HFFc6 (cell line): ENCODE measurements around the gene P4HA2. TPM values are rescaled to one million over a fixed set of nuclear protein-coding genes. Genes with fewer than 3 reads are reported as not detected.

ENCODE experiments used
- DNase-seq: peaks from one replicate; pipeline ENCODE4 v3.0.0-alpha.2; 2018
- H3K27ac Mint-ChIP-seq: 2 replicates; pipeline ENCODE4 v1.8.0; 2020; ENCODE audit warnings: mild to moderate bottlenecking, mixed read lengths
- H3K27me3 Mint-ChIP-seq: 2 replicates; pipeline ENCODE4 v1.8.0; 2021; ENCODE audit warnings: mild to moderate bottlenecking, moderate library complexity, mixed read lengths; ENCODE audit not compliant: insufficient read depth
- H3K36me3 Mint-ChIP-seq: 2 replicates; pipeline ENCODE4 v1.8.0; 2021; ENCODE audit warnings: low read depth, mixed read lengths
- H3K4me1 Mint-ChIP-seq: 2 replicates; pipeline ENCODE4 v1.8.0; 2020; ENCODE audit warnings: low read depth, mixed read lengths
- H3K4me3 Mint-ChIP-seq: 2 replicates; pipeline ENCODE4 v1.8.0; 2020; ENCODE audit warnings: mild to moderate bottlenecking, moderate library complexity, mixed read lengths
- H3K9me3 Mint-ChIP-seq: 2 replicates; pipeline ENCODE4 v1.8.0; 2020; ENCODE audit warnings: mild to moderate bottlenecking, mixed read lengths
- total RNA-seq, 6 experiments: library from RNA; stranded (reverse); fragmentation: NEBNext Ultra II Directional; extraction: Animal tissue kit (Norgen Biotek cat#: 25700); gene quantifications; 2 replicates in 1 of 6; 3 replicates in 5 of 6; pipeline ENCODE4 v1.2.3, GENCODE V29; 2021
- TF ChIP-seq, protein P1 (sequence below): fragments of 200-600 bp; sonication (generic); IDR thresholded peaks from 2 replicates; pipeline ENCODE4 v1.5.0; 2021; ENCODE audit warnings: antibody characterized with exemption, mild to moderate bottlenecking

The P4HA2 gene
- total RNA-seq, 6 experiments from 2014 or later = 136 to 198 (median 142) TPM

DNA sequence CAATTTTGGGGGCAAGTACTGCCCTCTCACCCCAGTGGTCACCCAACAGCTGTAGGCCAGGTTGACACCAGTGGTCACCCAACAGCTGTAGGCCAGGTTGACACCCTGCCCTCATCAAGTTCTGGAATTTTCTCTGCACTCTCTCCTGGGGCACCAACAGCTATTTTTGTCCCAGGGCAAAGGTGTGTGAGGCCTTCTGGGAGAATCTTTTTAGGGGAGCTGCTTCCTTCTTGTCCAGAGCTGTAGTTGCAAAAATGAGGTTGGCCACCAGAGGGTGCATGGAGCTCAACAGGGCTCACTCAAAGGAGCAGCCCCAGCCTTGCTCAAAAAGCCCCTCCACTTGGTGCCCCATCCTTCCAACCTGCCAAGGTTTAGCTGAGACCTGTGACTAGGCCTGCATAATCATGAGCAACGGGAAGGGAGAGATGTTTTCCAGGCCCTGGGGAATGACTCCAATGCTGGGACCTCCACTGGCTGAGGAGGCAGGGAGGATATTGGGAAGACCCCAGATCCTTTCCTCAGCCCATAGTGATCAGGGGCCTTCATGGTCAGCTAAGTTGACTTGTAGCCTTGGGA lies 10.6 kb upstream of the P4HA2 start:
- peaks cover 15% of the 10 kb centered on the region; the same call in 1 of the 2 replicates for H3K4me1 Mint-ChIP-seq
- DNase-seq = peak; percentile 64
- no peak overlapping the region for H3K4me3 Mint-ChIP-seq
- peaks cover 1% of the 10 kb centered on the region; the same call in 1 of the 2 replicates for H3K27me3 Mint-ChIP-seq
- no peaks in the 10 kb centered on the region for H3K9me3 Mint-ChIP-seq
- H3K27ac Mint-ChIP-seq = no peak overlapping the region
- TF ChIP-seq, protein P1, sequence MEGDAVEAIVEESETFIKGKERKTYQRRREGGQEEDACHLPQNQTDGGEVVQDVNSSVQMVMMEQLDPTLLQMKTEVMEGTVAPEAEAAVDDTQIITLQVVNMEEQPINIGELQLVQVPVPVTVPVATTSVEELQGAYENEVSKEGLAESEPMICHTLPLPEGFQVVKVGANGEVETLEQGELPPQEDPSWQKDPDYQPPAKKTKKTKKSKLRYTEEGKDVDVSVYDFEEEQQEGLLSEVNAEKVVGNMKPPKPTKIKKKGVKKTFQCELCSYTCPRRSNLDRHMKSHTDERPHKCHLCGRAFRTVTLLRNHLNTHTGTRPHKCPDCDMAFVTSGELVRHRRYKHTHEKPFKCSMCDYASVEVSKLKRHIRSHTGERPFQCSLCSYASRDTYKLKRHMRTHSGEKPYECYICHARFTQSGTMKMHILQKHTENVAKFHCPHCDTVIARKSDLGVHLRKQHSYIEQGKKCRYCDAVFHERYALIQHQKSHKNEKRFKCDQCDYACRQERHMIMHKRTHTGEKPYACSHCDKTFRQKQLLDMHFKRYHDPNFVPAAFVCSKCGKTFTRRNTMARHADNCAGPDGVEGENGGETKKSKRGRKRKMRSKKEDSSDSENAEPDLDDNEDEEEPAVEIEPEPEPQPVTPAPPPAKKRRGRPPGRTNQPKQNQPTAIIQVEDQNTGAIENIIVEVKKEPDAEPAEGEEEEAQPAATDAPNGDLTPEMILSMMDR = peak; percentile 94
- no peaks in the 10 kb centered on the region for H3K36me3 Mint-ChIP-seq

DNA sequence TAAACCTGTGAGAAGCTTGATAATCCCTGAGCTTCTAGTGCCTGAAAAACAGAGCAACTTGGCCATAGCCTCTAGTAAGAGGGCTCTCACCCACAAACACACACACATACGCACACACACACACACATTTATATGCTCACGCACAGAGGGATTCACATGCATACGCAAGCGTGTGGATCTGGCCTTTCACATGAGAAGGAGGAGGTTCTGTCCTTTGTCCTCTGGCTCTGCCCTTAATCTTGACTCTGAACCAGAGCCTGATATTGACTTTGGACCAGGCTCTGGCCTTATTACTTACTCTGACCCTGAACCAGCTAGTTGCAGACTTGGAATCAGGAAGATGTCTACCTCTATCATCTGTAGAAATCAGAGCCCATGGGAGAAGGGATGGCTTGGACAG lies 10.0 kb upstream of the P4HA2 start:
- peaks cover 2% of the 10 kb centered on the region; the same call in 1 of the 2 replicates for H3K27me3 Mint-ChIP-seq
- TF ChIP-seq, protein P1 = no peak
- H3K27ac Mint-ChIP-seq = no peak overlapping the region

DNA sequence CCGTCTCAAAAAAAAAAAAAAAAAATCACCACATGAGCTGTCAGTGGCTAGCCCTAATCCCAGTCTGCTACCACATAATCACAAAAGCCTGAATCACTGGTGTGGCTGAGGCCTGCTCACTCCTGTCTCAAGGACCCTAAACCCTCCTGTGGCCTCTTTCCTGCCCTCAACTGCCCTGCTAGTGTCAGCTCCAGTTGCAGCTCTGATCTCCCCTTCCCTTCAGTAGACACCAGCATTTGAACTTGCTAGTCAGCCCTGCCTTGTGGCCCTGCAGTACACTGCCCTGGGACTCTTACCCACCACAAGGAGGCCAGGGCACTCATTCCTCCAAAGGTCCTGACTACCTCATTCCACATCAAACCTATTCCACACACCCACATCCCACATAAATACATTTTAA lies 9.5 kb upstream of the P4HA2 start:
- no peak overlapping the region for H3K4me3 Mint-ChIP-seq

More for the DNA sequence above, 10.0 kb upstream of the P4HA2 start:
- no peak overlapping the region for H3K4me3 Mint-ChIP-seq
- peaks cover 15% of the 10 kb centered on the region; the same call in 1 of the 2 replicates for H3K4me1 Mint-ChIP-seq
- DNase-seq = no peak
- no peaks in the 10 kb centered on the region for H3K36me3 Mint-ChIP-seq
- H3K9me3 Mint-ChIP-seq = no peaks in the 10 kb centered on the region

GRCh38 chr5:132235340-132235739 lies 7.7 kb upstream of the P4HA2 start:
- Mint-ChIP-seq H3K4me3 (no peak overlapping the region), H3K27ac (no peak overlapping the region), H3K9me3 (no peaks in the 10 kb centered on the region), H3K27me3 (peaks cover 5% of the 10 kb centered on the region), H3K36me3 (no peaks in the 10 kb centered on the region), H3K4me1 (peaks cover 15% of the 10 kb centered on the region; the same call in 1 of the 2 replicates)
- TF ChIP-seq, protein P1 = no peak
- no peak for DNase-seq

More for the DNA sequence above, 9.5 kb upstream of the P4HA2 start:
- Mint-ChIP-seq H3K4me1 (peaks cover 15% of the 10 kb centered on the region; the same call in 1 of the 2 replicates), H3K27me3 (peaks cover 6% of the 10 kb centered on the region; the same call in 1 of the 2 replicates), H3K27ac (peak overlapping the region; percentile 6; the same call in 1 of the 2 replicates), H3K9me3 (no peaks in the 10 kb centered on the region), H3K36me3 (no peaks in the 10 kb centered on the region)
- TF ChIP-seq, protein P1 = peak; percentile 45; the same call in 1 of the 2 replicates
- no peak for DNase-seq

GRCh38 chr5:132234684-132235062 lies 7.0 kb upstream of the P4HA2 start:
- TF ChIP-seq, protein P1 = no peak
- Mint-ChIP-seq H3K4me3 (no peak overlapping the region), H3K36me3 (no peaks in the 10 kb centered on the region), H3K27ac (no peak overlapping the region), H3K9me3 (no peaks in the 10 kb centered on the region), H3K27me3 (peaks cover 4% of the 10 kb centered on the region), H3K4me1 (peaks cover 15% of the 10 kb centered on the region; the same call in 1 of the 2 replicates)
- DNase-seq = no peak
